Coronary artery (tissue), 2 donors: ENCODE data around the gene LRG1.

Experiments
- DNase-seq: peaks from one replicate; pipeline ENCODE4 v3.0.0-alpha.2; 2017; ENCODE audit warnings: low spot score
- H3K27ac ChIP-seq, 2 donors: fragments of 200-600 bp; sonication (generic); one replicate each; pipeline ENCODE4 v1.5.1; 2016 to 2019
- H3K4me3 ChIP-seq: fragments of 200-600 bp; sonication (generic); 2 replicates; pipeline ENCODE4 v1.5.1; 2016; ENCODE audit warnings: mild to moderate bottlenecking, moderate library complexity
- CTCF ChIP-seq: fragments of 200-600 bp; sonication (generic); IDR thresholded peaks from one replicate; pipeline ENCODE4 v1.5.1; 2019; ENCODE audit warnings: antibody characterized with exemption

Gene LRG1

DNA sequence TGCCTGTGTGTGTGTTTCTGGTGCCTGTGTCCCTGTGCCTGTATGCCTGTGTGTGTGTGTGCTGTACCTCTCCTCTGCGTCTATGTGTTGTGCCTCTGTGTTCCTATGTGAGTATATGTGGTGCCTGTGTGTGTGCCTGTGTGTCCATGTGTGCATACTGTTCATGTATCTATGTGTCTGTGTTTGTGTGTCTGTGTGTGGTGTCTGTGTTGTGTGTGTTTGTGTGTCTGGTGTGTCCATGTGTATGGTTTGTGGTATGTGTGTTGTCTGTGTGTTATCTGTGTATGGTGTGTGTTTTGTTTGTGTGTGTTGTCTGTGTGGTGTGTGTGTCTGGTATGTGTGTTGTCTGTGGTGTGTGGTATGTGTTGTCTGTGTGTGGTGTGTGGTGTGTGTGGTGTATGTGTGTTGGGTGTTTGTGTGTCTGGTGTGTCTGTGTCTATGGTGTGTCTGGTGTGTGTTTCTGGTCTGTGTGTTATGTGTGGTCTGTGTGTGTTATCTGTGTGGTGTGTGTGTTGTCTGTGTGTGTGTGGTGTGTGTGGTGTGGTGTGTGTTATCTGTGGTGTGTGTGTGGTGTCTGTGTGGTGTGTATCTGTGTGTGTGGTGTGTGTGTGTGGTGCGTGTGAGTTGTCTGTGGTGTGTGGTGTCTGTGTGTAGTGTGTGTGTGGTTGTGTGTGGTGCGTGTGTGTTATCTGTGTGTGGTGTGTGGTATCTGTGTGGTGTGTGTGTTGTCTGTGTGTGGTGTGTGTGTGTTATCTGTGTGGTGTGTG is 47.3 kb downstream of the LRG1 start:
- TF ChIP-seq CTCF = no peak
- Histone ChIP-seq H3K27ac (no peak overlapping the region), H3K4me3 (no peak overlapping the region)
- no peak for DNase-seq

DNA sequence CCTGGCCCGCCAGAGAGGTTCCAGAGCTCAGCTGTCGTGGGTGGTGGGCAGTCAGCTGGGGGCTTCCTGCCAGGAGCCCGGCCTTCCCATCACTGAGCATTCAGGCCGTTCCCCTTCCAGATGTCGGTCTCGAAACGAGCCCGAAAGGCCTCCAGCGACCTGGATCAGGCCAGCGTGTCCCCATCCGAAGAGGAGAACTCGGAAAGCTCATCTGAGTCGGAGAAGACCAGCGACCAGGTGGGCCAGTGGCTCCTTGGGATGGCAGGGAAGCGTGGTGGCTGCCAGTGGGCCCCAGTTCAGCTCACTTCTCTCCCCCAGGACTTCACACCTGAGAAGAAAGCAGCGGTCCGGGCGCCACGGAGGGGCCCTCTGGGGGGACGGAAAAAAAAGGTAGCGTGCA is 48.4 kb downstream of the LRG1 start:
- no peak overlapping the region for H3K27ac ChIP-seq
- no peak for TF ChIP-seq CTCF
- no peak for DNase-seq

GRCh38 chr19:4488496-4488895 is 51.3 kb downstream of the LRG1 start:
- Histone ChIP-seq H3K27ac (no peak overlapping the region), H3K4me3 (no peak overlapping the region)
- DNase-seq = no peak
- no peak for TF ChIP-seq CTCF

More for the DNA sequence above, 48.4 kb downstream of the LRG1 start:
- H3K4me3 ChIP-seq = no peak overlapping the region

- DNase-seq = no peak
- TF ChIP-seq CTCF = no peak
- no peak overlapping the region for H3K4me3 ChIP-seq
- no peak overlapping the region for H3K27ac ChIP-seq
These were observed 52.3 kb downstream of the LRG1 start for GRCh38 chr19:4487572-4487971.
